HG03139 (cell line): Measurements from ENCODE around the gene SNAPC4.
"Not testable (repeated sequence)": the region's sequence is repeated elsewhere in the genome, so short reads cannot be mapped to it uniquely, and the experiment has no call there.

Source experiments
- ATAC-seq: cut with Tn5 transposase; IDR thresholded peaks from one replicate; pipeline ENCODE4 v1.9.1; 2021; ENCODE audit not compliant: unreplicated experiment

Gene SNAPC4

GRCh38 chr9:136409557-136410455 lies 9.8 kb upstream of the SNAPC4 start:
- no peak for ATAC-seq

DNA sequence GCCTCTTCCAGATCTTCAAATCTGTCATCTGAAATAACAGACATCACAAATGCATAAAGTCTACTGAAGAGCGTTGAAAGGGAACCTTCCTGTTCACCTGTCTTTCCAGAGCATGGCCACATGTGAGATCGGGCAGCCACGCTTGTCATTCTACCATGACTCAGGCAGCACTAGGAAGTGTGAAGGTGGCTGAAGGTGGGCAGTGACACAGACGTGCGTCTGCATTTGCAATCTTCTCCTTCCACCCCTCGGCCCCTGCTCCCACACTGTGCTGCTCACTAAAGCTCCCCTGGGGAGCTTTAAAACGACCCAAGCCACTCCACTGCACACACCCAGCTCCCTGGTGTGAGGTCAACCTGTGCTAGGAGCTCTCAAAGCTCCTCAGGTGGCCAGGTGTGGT lies 7.9 kb upstream of the SNAPC4 start:
- ATAC-seq, result no peak

GRCh38 chr9:136407061-136407460 lies 7.1 kb upstream of the SNAPC4 start:
- ATAC-seq, result not testable (repeated sequence)

GRCh38 chr9:136405904-136406303 lies 5.9 kb upstream of the SNAPC4 start:
- not testable (repeated sequence) for ATAC-seq

GRCh38 chr9:136405481-136405880 lies 5.5 kb upstream of the SNAPC4 start:
- ATAC-seq, result no peak

DNA sequence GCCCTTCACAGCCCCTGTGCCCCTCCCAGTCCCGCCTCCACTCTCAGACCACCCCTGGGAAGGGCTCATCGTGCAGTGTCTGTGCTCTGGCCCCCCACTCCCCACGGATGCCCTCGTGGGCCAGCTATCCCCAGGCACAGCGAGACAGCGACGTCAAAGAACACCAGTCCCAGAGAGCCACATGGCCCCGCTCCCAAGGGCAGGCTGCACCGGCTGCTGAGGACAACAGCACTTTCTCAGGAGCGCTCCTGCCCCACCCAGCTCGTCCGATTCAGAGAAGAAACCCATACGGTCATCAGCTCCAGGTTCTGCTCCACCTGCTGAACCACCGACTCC lies 4.8 kb upstream of the SNAPC4 start:
- ATAC-seq, result no peak

GRCh38 chr9:136403915-136404800 lies 4.2 kb upstream of the SNAPC4 start:
- ATAC-seq, result no peak

DNA sequence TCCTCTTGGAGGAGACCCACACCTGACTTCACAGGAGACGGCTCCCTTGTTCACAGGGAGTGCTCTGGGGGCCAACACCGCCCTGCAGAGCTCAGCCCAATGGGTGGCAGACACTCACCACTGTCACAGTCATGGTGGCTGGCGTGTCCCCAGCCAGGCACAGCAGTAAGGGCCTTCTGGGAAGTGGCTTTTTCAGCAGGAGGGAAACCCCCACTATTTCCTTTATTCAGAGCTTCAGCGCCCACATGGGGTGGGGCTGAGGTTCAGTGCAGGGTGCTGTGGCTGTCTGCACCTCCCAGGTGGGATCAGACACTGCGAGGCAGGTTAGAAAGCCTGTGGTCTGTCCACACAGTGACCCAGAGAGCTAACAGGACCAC lies 3.6 kb upstream of the SNAPC4 start:
- no peak for ATAC-seq

DNA sequence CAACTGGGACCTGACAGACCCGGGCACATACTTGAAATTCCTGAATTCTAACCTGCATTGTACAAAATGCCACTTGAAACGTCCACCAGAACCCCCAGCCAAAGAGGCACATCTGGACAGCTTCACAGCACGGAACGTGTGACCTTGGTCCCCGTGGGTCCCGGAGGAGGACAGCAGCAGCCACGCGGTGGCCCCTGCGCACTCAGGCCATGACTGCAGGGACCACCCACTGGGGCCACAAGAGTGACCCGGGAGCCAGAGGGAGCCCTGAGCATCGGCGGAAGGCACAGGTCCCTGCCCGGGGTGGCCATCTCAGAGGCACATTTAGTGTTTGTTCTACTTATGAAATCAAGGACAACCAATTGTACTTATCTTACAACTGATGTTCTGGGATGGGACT lies 2.1 kb upstream of the SNAPC4 start:
- no peak for ATAC-seq

- ATAC-seq, result no peak
Observed at GRCh38 chr9:136401173-136401922, 1.4 kb upstream of the SNAPC4 start.

DNA sequence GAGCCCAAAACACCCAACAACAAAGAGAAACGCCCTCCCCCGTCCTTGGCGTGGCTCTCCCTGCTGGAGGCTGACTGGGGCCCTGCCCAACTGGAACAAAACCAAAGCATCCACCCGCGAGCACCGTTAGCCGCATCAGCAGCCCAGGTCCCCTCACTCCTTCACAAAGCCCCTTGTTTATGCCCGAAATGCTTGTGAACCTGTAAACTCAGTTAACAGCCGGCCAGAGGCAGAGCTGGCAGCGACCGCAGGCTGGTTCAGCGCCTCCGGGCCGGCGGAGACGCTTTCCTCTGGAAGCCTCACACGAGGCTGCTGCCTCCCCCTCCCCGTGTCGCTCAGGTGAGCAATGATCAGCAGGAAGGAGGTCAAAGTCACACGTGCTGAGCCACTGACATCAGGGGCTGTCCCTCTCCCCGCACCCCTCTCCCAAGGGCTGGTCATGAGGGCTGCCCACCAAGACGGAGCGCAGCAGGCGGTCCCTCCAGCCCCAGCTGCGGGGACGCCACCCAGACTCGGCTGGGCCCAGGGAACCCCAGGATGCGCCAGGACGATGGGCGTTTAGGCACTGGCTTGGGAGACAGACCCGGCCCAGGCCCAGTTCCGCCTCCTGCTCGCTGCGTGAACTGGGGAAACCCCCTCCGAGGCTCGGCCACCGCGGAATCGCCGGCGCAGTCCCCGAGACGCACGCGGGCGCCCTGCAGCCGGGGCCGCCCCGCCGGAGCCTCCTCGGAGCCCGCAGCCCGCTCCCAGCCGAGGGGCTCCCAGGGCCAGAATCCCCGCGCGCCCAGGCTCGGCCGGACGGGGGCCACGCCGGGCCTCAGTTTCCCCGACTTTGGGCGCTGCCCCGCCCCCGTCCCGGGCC lies 563 bp downstream of the SNAPC4 start:
- ATAC-seq, result no peak

DNA sequence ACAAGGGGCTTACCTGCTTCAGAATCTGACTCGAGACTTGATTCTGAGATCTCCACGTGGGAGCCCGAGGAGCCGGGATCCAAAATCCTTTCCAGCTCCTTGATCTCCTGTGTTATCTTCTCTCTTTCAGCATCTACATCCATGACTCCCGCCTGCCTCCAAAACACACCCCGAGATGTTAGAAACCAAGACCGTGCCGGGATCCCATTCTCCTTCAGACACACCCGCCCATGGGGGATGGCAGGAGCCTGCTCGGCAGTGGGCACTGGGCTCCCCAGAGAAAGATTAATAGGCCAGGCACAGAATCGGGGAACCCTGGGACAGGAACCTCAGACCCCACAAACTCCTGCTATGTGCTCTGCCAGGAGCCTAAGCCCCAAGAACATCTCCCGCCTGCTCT lies 1.7 kb downstream of the SNAPC4 start:
- no peak for ATAC-seq

DNA sequence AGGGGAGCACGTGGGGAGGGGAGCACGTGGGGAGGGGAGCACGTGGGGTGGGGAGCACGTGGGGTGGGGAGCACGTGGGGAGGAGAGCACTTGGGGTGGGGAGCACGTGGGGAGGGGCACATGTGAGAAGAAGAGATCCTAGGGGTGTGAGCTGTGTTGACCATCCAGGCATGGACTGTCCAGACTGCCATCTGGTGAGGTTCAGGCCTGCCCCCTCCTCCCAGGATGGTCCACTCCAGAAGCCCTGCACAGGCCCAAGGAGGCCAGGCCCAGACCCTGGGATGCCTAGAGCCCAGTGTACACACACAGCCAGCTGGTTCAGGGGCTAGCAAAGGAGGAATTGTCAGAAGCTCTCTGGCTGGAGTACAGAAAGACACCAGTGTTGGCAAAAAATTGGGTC lies 2.3 kb downstream of the SNAPC4 start:
- no peak for ATAC-seq

GRCh38 chr9:136396219-136396515 lies 3.8 kb downstream of the SNAPC4 start:
- ATAC-seq, result no peak

GRCh38 chr9:136395345-136396218 lies 4.4 kb downstream of the SNAPC4 start:
- no peak for ATAC-seq

DNA sequence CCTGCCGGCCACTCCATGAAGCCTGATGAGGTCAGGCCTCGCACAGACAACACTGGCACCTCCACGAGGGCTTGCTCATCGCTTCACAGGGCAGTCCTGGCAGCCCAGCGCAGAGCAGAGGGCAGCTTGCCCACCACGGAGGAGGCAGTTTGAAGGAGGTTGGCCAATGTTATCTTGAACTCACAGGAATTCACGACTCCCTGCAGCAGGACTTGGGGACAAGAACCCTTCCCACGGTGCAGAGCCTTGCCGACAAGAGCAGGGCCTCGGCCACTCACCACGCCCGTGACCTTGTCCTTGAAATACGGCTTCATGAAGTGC lies 5.0 kb downstream of the SNAPC4 start:
- ATAC-seq, result no peak

- ATAC-seq, result no peak
Observed at GRCh38 chr9:136394312-136395019, 5.5 kb downstream of the SNAPC4 start.

DNA sequence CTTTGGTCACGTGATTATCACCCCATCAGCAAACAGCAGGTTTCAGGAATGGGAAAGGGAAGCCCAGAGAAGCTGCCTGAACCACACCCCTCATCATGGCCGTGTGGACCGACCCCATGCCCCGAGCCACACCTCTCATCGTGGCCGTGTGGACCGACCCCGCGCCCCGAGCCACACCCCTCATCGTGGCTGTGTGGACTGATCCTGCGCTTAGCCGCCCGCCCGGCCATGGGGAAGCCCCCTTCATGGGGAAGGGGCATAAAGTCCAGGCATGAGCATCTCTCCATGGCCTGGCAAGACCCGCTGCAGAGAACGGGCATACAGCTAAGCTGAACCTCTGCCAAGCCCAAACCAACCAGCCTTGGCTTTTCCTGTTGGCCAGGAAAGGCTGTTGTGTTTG lies 6.4 kb downstream of the SNAPC4 start:
- ATAC-seq, result no peak
